Measurements from ENCODE around the gene SFTPD. TPM values are rescaled to one million over a fixed set of nuclear protein-coding genes. Genes with fewer than 3 reads are reported as not detected.
A peak's percentile ranks its signal among the peaks of the same experiment; 100 is the strongest.
"Not testable (repeated sequence)": the region's sequence is repeated elsewhere in the genome, so short reads cannot be mapped to it uniquely, and the experiment has no call there.

The SFTPD gene
- total RNA-seq, 1 experiment from 2014 or later = not detected

GRCh38 chr10:79910836-79911235 is 38.1 kb downstream of the SFTPD start:
- BruUV-seq (replicated peaks) = no TSS peak
- no peak overlapping the region for H3K4me3 Mint-ChIP-seq (ENCODE audit: low read depth, unreplicated experiment)
- CTCF ChIA-PET = no interaction called here
- H3K4me1 Mint-ChIP-seq (ENCODE audit: low read depth, unreplicated experiment) = no peaks in the 10 kb centered on the region
- DNase-seq = no peak
- H3K36me3 Mint-ChIP-seq (ENCODE audit: insufficient read depth, unreplicated experiment) = no peaks in the 10 kb centered on the region
- no peak overlapping the region for H3K27ac Mint-ChIP-seq (ENCODE audit: unreplicated experiment)
- H3K27me3 Mint-ChIP-seq (ENCODE audit: unreplicated experiment) = peaks cover 68% of the 10 kb centered on the region
- intact Hi-C loops (cut with micrococcal nuclease; ENCODE audit: unreplicated experiment) = loop anchor here (5.0 to 10.0 kb wide), 2 partner anchors 136 to 214 kb away; no protein-coding TSS in a partner anchor
- TF ChIP-seq, protein P1, sequence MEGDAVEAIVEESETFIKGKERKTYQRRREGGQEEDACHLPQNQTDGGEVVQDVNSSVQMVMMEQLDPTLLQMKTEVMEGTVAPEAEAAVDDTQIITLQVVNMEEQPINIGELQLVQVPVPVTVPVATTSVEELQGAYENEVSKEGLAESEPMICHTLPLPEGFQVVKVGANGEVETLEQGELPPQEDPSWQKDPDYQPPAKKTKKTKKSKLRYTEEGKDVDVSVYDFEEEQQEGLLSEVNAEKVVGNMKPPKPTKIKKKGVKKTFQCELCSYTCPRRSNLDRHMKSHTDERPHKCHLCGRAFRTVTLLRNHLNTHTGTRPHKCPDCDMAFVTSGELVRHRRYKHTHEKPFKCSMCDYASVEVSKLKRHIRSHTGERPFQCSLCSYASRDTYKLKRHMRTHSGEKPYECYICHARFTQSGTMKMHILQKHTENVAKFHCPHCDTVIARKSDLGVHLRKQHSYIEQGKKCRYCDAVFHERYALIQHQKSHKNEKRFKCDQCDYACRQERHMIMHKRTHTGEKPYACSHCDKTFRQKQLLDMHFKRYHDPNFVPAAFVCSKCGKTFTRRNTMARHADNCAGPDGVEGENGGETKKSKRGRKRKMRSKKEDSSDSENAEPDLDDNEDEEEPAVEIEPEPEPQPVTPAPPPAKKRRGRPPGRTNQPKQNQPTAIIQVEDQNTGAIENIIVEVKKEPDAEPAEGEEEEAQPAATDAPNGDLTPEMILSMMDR (IDR thresholded peaks at IDR 0.05; ENCODE audit: unreplicated experiment) = no peak
- no peaks in the 10 kb centered on the region for H3K9me3 Mint-ChIP-seq (ENCODE audit: low read depth, unreplicated experiment)

DNA sequence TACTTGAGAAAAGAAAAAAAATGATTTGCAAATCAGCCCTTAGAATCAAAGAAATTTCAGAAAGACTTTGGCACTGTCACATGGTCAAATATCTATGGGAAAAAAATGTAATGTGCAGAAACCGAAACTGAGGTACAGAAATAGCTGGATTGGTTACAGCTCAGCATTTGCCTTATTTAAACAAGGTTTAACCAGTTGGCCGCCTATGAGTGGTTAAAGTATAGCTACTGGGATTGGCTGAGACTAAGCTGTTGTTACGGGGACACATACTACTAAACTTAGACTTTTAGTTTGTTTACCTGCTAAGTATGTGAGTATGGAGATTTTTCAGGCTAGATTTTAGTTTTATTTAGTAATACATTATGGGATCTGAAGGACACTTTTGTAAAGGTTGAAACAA is 38.6 kb downstream of the SFTPD start:
- Mint-ChIP-seq H3K4me3 (ENCODE audit: low read depth, unreplicated experiment) (no peak overlapping the region), H3K27ac (ENCODE audit: unreplicated experiment) (no peak overlapping the region), H3K4me1 (ENCODE audit: low read depth, unreplicated experiment) (no peaks in the 10 kb centered on the region), H3K36me3 (ENCODE audit: insufficient read depth, unreplicated experiment) (no peaks in the 10 kb centered on the region), H3K9me3 (ENCODE audit: low read depth, unreplicated experiment) (no peaks in the 10 kb centered on the region), H3K27me3 (ENCODE audit: unreplicated experiment) (peaks cover 68% of the 10 kb centered on the region)
- TF ChIP-seq, protein P1 (IDR thresholded peaks at IDR 0.05; ENCODE audit: unreplicated experiment) = no peak
- no peak for DNase-seq
- no TSS peak for BruUV-seq (replicated peaks)
- CTCF ChIA-PET = no interaction called here
- intact Hi-C loops (cut with micrococcal nuclease; ENCODE audit: unreplicated experiment) = loop anchor here (5.0 to 10.0 kb wide), 2 partner anchors 137 to 214 kb away; no protein-coding TSS in a partner anchor

DNA sequence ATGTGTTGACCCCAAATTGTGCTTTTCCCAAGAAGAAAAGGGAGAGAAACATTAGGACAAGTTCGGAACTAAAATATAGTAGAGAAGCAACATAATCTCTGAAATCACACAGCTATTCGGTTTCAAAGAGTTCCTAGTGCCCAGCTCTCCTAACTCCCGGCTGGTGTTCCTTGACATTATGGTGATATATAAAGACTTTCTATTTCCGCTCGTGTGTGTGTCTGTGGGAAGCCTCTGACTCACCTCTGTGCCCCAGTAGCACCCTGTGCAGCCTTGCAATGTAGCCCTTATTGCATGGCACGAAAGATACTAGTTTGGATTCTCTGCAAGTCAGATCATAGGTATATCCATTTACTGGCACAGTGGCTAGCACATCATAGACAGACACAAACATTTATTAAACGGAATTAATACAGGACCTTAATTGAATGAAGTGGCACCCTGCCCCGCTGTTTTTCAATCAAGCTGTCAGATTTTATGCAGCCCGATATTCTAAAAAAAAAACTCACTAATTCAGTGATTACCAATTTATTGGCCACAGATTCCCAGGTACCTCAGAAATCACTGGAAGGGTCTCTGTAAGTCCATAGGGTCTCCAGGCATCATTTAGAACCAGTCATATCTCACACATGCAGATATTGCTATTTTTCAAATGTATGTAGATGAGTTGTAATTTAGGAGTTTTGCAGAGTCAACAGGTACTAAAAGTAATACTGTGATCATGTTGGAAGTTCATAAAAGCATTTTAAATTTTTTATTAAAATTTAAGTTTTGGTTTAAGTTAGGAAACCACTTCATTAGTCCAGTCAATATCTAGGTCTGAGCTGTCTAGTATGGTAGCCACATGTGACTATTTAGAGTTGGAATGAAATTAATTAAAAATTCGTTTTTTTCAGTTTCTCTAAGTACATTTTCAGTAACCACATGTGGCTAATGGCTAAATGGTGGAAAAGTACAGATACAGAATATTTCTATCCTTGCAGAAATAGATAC is 43.3 kb downstream of the SFTPD start:
- no TSS peak for BruUV-seq (replicated peaks)
- Mint-ChIP-seq H3K4me1 (ENCODE audit: low read depth, unreplicated experiment) (no peaks in the 10 kb centered on the region), H3K36me3 (ENCODE audit: insufficient read depth, unreplicated experiment) (peaks cover 7% of the 10 kb centered on the region), H3K9me3 (ENCODE audit: low read depth, unreplicated experiment) (no peaks in the 10 kb centered on the region), H3K4me3 (ENCODE audit: low read depth, unreplicated experiment) (peak overlapping the region; percentile 78), H3K27me3 (ENCODE audit: unreplicated experiment) (peaks cover 92% of the 10 kb centered on the region), H3K27ac (ENCODE audit: unreplicated experiment) (no peak overlapping the region)
- intact Hi-C loops (cut with micrococcal nuclease; ENCODE audit: unreplicated experiment) = no loop called here
- CTCF ChIA-PET = no interaction called here
- no peak for DNase-seq
- TF ChIP-seq, protein P1 (IDR thresholded peaks at IDR 0.05; ENCODE audit: unreplicated experiment) = no peak

DNA sequence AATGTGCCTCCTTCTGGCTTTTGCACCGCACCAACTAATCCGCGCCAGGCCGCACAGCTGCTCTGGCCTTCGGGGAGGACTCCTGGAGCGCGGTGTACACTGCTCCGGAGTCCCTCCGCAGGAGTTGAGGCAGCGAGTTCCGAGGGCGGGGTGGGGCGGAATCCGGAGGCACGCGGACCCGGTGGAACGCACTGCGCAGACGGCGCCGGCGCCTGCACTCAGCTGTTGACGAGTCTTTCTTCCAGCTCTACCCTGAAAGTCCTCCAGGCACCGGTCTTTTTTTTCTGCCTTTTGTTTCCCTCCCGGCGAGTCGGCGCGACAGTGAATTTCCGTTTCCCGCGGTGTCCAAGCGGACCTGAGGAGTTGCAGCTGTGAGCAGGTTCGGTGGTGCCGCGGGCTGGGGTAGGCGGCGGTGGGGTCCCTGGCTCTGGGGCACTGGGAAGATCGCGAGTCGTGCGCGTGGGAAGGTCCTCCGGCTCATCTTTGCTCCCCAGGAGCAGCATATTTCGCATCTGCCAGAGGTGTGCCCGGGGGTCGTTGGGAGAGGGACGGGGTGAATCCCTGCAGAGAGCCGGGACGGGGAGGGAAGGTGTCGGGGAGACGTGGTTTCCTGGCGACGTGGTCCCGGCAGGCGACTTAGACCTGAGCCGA is 44.1 kb downstream of the SFTPD start:
- Mint-ChIP-seq H3K9me3 (ENCODE audit: low read depth, unreplicated experiment) (no peaks in the 10 kb centered on the region), H3K27me3 (ENCODE audit: unreplicated experiment) (peaks cover 83% of the 10 kb centered on the region), H3K4me3 (ENCODE audit: low read depth, unreplicated experiment) (peak overlapping the region; percentile 78), H3K36me3 (ENCODE audit: insufficient read depth, unreplicated experiment) (peaks cover 7% of the 10 kb centered on the region), H3K4me1 (ENCODE audit: low read depth, unreplicated experiment) (no peaks in the 10 kb centered on the region), H3K27ac (ENCODE audit: unreplicated experiment) (no peak overlapping the region)
- CTCF ChIA-PET = no interaction called here
- TF ChIP-seq, protein P1 (IDR thresholded peaks at IDR 0.05; ENCODE audit: unreplicated experiment) = no peak
- no TSS peak for BruUV-seq (replicated peaks)
- intact Hi-C loops (cut with micrococcal nuclease; ENCODE audit: unreplicated experiment) = no loop called here
- DNase-seq = peak; percentile 57

GRCh38 chr10:79901571-79901970 is 47.3 kb downstream of the SFTPD start:
- H3K27ac Mint-ChIP-seq (ENCODE audit: unreplicated experiment); H3K4me1 Mint-ChIP-seq (ENCODE audit: low read depth, unreplicated experiment); H3K4me3 Mint-ChIP-seq (ENCODE audit: low read depth, unreplicated experiment); H3K36me3 Mint-ChIP-seq (ENCODE audit: insufficient read depth, unreplicated experiment); H3K9me3 Mint-ChIP-seq (ENCODE audit: low read depth, unreplicated experiment); BruUV-seq (replicated peaks); CTCF ChIA-PET; intact Hi-C loops (cut with micrococcal nuclease; ENCODE audit: unreplicated experiment); DNase-seq: not testable (repeated sequence)
- H3K27me3 Mint-ChIP-seq (ENCODE audit: unreplicated experiment) = peaks cover 55% of the 10 kb centered on the region

Data from Calu3 (cell line).